ENCODE measurements around the gene TMCO4.

The TMCO4 gene

DNA sequence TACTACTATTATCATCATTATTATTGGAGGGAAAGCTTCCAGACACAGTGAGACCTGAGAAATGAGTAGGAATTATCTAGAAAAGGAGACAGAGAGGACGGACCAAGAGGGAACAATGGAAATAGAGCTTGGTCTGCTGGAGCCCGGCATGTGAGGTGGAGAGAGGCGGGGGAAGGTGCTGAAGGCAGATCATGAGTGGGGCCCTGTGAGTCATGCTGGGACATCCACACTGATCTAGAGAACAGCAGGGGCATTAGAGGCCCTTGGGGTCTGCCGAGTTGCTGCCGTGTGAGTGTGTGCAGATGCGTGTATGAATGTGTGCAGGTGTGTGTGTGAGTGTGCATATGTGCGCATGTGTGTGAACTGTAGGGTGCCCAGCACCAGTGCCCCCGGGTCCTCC lies 65.7 kb downstream of the TMCO4 start:
- DNase-seq (ENCODE audit: low read depth in 1 of 2, low spot score in 1 of 2), result no peak
- in situ Hi-C loops (cut with HindIII; ENCODE audit: low pct_unique_long_range_greater_than_20kb, low sequenced_read_pairs), result no loop called here
- no peak for TF ChIP-seq JUND (IDR thresholded peaks at IDR 0.05; ENCODE audit: low read depth)

DNA sequence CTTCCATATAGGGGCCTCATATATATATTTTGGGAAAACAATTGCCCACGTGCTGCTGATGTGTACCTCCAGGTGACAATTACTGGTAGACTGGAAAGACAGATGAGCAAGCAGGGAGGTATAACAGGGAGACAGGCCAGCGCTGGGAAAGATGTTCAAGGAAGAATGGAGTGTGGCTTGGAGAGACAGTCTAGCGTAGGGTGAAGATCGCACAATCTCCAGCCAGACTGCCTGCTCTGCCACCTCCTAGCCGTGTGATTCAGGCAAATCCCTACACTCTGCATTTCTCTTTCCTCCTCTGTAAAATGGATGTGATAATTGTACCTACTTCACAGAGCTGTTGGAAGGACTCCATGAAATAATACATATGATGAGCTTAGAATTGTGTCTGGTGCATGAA lies 66.1 kb downstream of the TMCO4 start:
- DNase-seq (ENCODE audit: low read depth in 1 of 2, low spot score in 1 of 2), result no peak
- in situ Hi-C loops (cut with HindIII; ENCODE audit: low pct_unique_long_range_greater_than_20kb, low sequenced_read_pairs), result no loop called here
- TF ChIP-seq JUND (IDR thresholded peaks at IDR 0.05; ENCODE audit: low read depth), result no peak

DNA sequence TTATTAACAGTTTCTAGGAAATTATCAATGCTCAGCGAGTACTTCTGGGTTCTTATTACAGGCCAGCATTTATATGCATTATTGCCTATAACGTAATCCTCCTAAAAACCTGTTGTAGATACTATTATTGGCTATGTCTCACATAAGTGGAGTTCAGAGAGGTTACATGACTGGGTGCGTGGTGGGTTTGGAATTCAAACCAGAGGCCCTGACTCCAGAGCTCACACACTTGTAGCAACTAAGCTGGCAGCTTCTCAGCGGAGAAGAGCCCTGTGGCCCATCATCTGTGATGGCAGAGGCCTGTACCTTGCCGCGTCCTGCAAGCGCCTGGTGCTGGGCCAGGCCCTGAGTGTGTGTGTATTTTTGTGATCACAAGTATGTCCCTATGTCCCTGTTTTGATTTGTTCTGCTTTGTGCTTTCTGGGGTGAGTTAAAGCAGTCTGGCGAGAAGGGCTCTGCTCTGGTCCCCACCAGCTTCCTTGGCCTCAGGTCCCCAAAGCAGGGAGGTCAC lies 68.3 kb downstream of the TMCO4 start:
- no peak for DNase-seq (ENCODE audit: low read depth in 1 of 2, low spot score in 1 of 2)
- in situ Hi-C loops (cut with HindIII; ENCODE audit: low pct_unique_long_range_greater_than_20kb, low sequenced_read_pairs), result no loop called here
- TF ChIP-seq JUND (IDR thresholded peaks at IDR 0.05; ENCODE audit: low read depth), result no peak

DNA sequence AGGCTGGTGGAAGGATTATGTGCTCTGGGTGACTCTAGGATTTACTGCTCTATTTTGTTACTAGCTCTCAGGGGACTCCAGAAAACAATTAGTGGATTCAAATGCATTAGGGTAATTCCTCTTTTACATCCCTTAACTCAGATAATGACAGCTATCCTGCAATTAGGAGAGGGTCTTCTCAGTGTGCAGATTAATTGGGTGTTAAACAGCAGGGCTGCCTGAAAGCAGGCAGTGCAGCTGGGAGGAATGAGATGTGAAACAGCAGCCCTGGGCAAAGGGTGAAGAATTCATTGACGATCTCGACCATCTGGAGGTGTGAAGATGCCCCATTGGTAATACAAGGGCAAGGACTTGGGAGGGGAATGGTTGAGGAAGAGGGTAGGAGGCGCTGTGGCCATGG lies 68.9 kb downstream of the TMCO4 start:
- DNase-seq (ENCODE audit: low read depth in 1 of 2, low spot score in 1 of 2), result no peak
- in situ Hi-C loops (cut with HindIII; ENCODE audit: low pct_unique_long_range_greater_than_20kb, low sequenced_read_pairs), result no loop called here
- TF ChIP-seq JUND (IDR thresholded peaks at IDR 0.05; ENCODE audit: low read depth), result no peak

DNA sequence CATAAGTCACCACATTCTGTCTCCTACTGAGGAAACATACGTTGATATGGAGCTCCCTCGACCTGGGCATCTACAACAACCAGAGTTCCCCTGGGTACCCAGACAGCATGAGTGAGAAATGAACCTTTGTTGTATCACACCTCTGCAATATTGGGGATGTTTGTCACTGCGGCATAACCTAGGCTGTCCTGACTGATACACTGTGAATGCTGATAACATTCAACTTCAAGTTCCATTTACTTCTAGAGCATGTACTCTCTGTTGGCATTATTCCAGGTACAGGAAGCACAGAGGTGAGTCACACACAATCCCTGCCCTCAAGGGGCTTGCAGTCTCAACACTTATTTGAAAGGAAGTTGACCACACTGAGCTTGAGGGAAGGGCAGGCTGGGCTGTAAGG lies 69.5 kb downstream of the TMCO4 start:
- no peak for DNase-seq (ENCODE audit: low read depth in 1 of 2, low spot score in 1 of 2)
- in situ Hi-C loops (cut with HindIII; ENCODE audit: low pct_unique_long_range_greater_than_20kb, low sequenced_read_pairs), result no loop called here
- TF ChIP-seq JUND (IDR thresholded peaks at IDR 0.05; ENCODE audit: low read depth), result no peak

DNA sequence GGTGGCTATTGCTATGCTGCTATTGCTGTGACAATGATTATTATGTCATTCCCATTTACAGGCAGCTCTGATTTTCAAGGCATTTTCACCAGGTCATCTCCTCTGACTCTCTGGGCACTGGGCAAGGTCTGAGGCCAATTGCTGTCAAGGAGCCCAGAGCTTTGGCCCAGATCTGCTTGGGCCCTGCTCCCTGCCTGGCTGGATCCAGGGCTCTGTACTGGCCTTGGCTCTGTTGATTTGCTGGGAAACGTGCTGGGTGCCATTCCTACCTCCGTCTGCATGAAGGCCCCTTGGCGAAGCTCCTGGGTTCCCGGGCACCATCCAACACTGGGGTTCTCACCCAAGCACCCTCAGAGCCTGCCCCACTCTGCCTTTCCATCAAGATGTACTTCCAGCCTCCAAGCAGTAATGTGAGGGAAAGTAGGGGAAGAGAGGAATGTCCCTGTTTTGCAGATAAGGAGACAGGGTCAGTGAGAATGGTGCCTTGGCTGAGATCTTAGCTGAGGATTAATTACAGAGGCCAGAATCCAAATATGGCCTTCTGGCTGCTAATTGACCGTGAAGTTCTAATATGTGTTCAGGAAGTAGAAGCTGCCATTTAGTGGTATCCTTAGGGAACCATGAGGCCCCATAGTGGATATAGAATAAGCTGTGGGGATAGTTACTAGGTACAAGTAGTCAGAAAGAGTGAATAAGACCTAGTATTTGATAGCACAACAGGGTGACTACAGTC lies 71.1 kb downstream of the TMCO4 start:
- no peak for TF ChIP-seq JUND (IDR thresholded peaks at IDR 0.05; ENCODE audit: low read depth)
- in situ Hi-C loops (cut with HindIII; ENCODE audit: low pct_unique_long_range_greater_than_20kb, low sequenced_read_pairs), result no loop called here
- DNase-seq (ENCODE audit: low read depth in 1 of 2, low spot score in 1 of 2), result no peak

DNA sequence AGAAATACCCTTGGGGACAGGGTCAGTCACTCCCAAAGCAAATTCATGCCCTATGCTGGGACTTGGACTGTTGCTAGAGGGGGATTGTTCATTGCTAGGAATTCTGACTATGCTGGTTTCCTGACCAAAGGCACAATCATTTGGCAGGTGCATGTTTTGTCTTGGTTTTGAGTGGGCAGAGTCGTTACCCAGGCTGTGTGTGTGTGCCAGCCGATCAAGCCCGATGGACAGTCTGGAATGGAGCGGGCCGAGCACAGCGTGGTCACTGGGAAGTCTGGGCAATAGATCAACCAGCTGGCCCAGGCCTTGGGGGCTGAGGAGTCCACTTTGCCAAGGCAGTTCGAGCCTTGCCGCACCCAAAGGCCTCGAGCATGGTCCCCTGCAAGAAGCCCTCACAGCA lies 74.1 kb downstream of the TMCO4 start:
- in situ Hi-C loops (cut with HindIII; ENCODE audit: low pct_unique_long_range_greater_than_20kb, low sequenced_read_pairs), result no loop called here
- DNase-seq (ENCODE audit: low read depth in 1 of 2, low spot score in 1 of 2), result no peak
- no peak for TF ChIP-seq JUND (IDR thresholded peaks at IDR 0.05; ENCODE audit: low read depth)

DNA sequence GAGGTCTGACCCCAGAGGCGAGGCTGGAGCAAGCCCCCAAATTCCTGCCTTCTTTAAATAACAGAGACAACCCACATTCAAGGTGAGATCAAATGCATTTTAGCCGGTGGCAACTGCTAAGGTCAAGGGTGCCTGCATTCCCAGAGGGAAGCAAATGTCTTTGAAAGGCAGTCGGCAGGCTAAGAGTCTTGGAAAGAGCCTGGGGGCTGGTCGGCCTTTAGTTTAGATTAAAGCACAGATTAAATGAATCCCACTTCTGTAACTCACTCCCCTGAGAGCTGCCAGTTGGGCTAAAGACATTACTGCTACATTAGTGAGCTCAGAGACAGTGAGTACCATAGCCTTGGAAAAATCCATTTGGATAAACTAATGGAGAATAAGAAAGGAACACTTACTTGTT lies 75.8 kb downstream of the TMCO4 start:
- TF ChIP-seq JUND (IDR thresholded peaks at IDR 0.05; ENCODE audit: low read depth), result no peak
- in situ Hi-C loops (cut with HindIII; ENCODE audit: low pct_unique_long_range_greater_than_20kb, low sequenced_read_pairs), result no loop called here
- no peak for DNase-seq (ENCODE audit: low read depth in 1 of 2, low spot score in 1 of 2)

DNA sequence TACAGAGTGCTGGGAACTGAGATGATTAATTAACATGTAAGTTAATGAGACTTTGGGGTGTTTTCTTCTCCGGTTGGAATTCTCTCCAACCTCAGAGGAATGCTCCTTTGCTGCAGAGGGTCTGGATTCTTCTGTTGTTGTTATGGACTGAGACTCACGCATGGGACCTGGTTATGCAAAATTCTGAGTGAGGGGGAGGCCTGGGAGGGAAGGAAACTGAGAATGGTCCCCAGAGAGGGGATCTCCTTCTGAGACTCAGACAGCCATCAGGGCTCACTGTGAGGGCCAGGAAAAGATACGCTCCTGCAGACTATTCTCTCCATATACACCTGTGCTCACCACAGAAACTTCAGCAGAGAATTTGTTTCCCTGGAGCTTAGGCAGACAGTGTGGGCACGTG lies 78.7 kb downstream of the TMCO4 start:
- in situ Hi-C loops (cut with HindIII; ENCODE audit: low pct_unique_long_range_greater_than_20kb, low sequenced_read_pairs), result no loop called here
- no peak for TF ChIP-seq JUND (IDR thresholded peaks at IDR 0.05; ENCODE audit: low read depth)
- DNase-seq (ENCODE audit: low read depth in 1 of 2, low spot score in 1 of 2), result no peak

DNA sequence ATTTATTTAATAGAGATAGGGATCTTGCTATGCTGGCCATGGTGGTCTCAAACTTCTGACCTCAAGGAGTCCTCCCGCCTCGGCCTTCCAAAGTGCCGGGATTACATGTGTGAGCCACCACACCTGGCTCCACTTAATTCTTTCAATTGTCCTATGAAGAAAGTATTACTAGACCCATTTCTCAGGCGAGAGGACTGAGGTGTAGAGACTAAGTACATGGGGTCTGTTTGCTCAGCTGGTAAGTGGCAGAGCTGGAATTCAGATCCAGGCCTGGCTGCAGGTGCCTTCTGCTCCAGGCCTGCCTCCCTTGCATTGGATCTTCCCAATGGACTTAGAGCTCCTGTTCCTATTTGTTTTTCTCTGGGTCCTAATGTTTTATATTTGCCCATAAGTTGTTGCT lies 79.5 kb downstream of the TMCO4 start:
- TF ChIP-seq JUND (IDR thresholded peaks at IDR 0.05; ENCODE audit: low read depth), result no peak
- no peak for DNase-seq (ENCODE audit: low read depth in 1 of 2, low spot score in 1 of 2)
- in situ Hi-C loops (cut with HindIII; ENCODE audit: low pct_unique_long_range_greater_than_20kb, low sequenced_read_pairs), result no loop called here

DNA sequence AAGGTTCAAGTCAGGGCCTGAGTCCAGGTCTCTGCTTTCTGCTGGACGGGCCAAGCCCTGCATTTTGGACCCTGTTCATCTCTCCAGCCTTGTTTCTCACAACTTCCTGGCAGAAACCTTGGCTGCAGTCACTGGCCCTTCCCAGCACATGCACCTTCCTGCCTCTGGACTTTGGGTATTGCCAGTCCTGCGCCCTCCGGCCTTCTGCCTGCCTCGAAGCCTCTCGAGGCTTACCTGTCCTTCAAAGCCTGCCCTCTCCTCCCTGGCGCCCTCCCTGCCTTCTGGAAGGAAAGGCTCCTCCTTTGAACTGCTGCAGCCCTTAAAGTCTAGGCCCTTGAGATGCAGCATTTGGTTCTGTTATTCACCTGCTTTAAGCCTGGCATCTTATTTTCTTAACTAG lies 82.2 kb downstream of the TMCO4 start:
- no peak for TF ChIP-seq JUND (IDR thresholded peaks at IDR 0.05; ENCODE audit: low read depth)
- in situ Hi-C loops (cut with HindIII; ENCODE audit: low pct_unique_long_range_greater_than_20kb, low sequenced_read_pairs), result no loop called here
- no peak for DNase-seq (ENCODE audit: low read depth in 1 of 2, low spot score in 1 of 2)

DNA sequence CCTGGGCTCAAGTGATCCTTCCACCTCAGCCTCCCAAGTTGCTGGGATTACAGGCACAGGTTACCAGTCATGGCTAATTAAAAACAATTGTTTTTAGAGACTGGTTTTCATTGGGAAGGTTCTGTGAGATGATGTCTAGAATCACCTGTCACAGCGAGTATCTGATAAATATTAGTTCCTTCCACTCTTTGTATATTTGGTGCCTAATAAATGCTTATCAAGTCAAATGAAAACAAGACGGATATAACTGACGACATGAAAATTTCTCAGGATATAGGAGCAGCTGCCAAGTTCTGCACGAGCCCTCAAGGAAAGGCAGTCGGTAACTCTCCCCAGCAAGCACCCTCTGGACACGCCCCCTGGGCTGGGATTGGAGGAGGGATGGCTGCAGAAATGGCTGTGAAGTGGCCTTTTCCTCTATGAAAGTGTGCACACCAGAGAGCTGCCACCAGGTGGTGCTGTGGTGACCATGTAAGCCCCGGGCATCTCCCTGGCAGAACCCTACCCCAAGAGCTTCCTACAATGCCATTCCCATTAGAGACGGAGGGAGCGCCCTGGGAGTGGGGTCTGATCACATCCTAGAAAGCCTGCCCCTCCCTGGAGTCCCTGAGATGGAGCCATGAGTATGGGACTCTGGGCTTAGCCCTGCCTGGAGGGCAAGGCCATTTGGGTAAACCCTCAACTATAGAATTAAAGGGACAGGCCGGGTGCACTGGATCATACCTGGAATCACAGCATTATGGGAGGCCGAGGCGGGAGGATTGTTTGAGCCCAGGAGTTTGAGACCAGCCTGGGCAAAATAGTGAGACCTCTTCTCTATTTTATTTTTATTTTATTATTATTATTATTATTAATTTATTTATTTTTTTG lies 84.1 kb downstream of the TMCO4 start:
- in situ Hi-C loops (cut with HindIII; ENCODE audit: low pct_unique_long_range_greater_than_20kb, low sequenced_read_pairs), result no loop called here
- DNase-seq (ENCODE audit: low read depth in 1 of 2, low spot score in 1 of 2), result peak; percentile 76 to 94
- TF ChIP-seq JUND (IDR thresholded peaks at IDR 0.05; ENCODE audit: low read depth), result no peak

DNA sequence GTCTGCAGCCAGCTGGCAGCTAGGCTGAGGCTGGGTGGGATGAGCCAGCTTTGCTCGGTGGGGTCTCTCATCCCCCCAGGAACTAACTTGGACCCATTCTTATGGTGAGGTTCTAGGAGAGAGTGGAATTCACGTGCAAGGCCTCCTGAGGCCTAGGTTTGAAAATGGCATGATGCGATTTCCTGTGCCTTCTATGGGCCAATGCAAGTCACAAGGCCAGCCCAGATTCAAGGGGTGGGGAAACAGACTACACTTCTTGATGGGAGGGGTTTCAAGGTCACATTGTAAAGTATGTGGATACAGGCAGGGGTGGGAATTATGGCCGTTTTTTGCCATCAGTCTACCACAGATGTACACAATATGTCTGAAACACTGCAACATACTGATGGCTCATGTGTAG lies 86.8 kb downstream of the TMCO4 start:
- no peak for TF ChIP-seq JUND (IDR thresholded peaks at IDR 0.05; ENCODE audit: low read depth)
- no peak for DNase-seq (ENCODE audit: low read depth in 1 of 2, low spot score in 1 of 2)
- in situ Hi-C loops (cut with HindIII; ENCODE audit: low pct_unique_long_range_greater_than_20kb, low sequenced_read_pairs), result no loop called here
